Activated naive CD8-positive, alpha-beta T cell treated with anti-CD3 and anti-CD28 coated beads, Interleukin-2, amount 10 ng/mL, durations not matched to agents 7 days and 5 days (primary cell): ENCODE measurements around the gene EMC10. TPM values are rescaled to one million over a fixed set of nuclear protein-coding genes. Genes with fewer than 3 reads are reported as not detected.
"Not testable (repeated sequence)": the region's sequence is repeated elsewhere in the genome, so short reads cannot be mapped to it uniquely, and the experiment has no call there.

Experiments
- ATAC-seq: fragments of 150-1000 bp; cut with Tn5 transposase; one replicate; pipeline ENCODE4 v1.10.0; 2021; ENCODE audit warnings: low read depth, moderate library complexity
- POLR2A ChIA-PET: fragments of 350-600 bp; sonication (Branson Sonifier 250); formaldehyde crosslinking; loops from one replicate; lab custom pipeline; 2021; ENCODE audit warnings: antibody characterized with exemption; lab: Charles Lee
- DNase-seq: peaks from one replicate; pipeline ENCODE4 v3.0.0; 2021
- H3K27ac Mint-ChIP-seq: one replicate; pipeline ENCODE4 v1.8.0; 2022; ENCODE audit warnings: mild to moderate bottlenecking, mixed read lengths
- H3K27me3 Mint-ChIP-seq: one replicate; pipeline ENCODE4 v1.8.0; 2022; ENCODE audit warnings: mild to moderate bottlenecking, moderate library complexity, mixed read lengths
- H3K36me3 Mint-ChIP-seq: one replicate; pipeline ENCODE4 v1.8.0; 2021; ENCODE audit warnings: mild to moderate bottlenecking, mixed read lengths
- H3K4me1 Mint-ChIP-seq: one replicate; pipeline ENCODE4 v1.8.0; 2021; ENCODE audit warnings: mixed read lengths
- H3K4me3 Mint-ChIP-seq: one replicate; pipeline ENCODE4 v1.8.0; 2022; ENCODE audit warnings: mild to moderate bottlenecking, moderate library complexity, mixed read lengths
- H3K9me3 Mint-ChIP-seq: one replicate; pipeline ENCODE4 v1.8.0; 2021; ENCODE audit warnings: mixed read lengths
- total RNA-seq, 2 experiments: library from RNA; stranded (reverse); gene quantifications; one replicate each; pipeline ENCODE4 v1.2.3, GENCODE V29; 2021

Gene EMC10
- total RNA-seq, 2 experiments from 2014 or later, result 56.0 to 60.7 TPM

GRCh38 chr19:50522881-50523280 lies 46.6 kb downstream of the EMC10 start:
- Mint-ChIP-seq H3K27ac (no peak overlapping the region), H3K27me3 (peaks cover 8% of the 10 kb centered on the region), H3K4me1 (no peaks in the 10 kb centered on the region), H3K9me3 (no peaks in the 10 kb centered on the region), H3K4me3 (no peak overlapping the region), H3K36me3 (no peaks in the 10 kb centered on the region)
- no peak for DNase-seq
- POLR2A ChIA-PET, result no interaction called here
- no peak for ATAC-seq

GRCh38 chr19:50528052-50528451 lies 51.7 kb downstream of the EMC10 start:
- peaks cover 14% of the 10 kb centered on the region for H3K27me3 Mint-ChIP-seq
- POLR2A ChIA-PET, H3K27ac Mint-ChIP-seq, H3K4me3 Mint-ChIP-seq, H3K9me3 Mint-ChIP-seq, DNase-seq, H3K36me3 Mint-ChIP-seq, H3K4me1 Mint-ChIP-seq, ATAC-seq: not testable (repeated sequence)

GRCh38 chr19:50531171-50531612 lies 54.9 kb downstream of the EMC10 start:
- H3K4me3 Mint-ChIP-seq, result no peak overlapping the region
- peaks cover 18% of the 10 kb centered on the region for H3K27me3 Mint-ChIP-seq

GRCh38 chr19:50532952-50533351 lies 56.6 kb downstream of the EMC10 start:
- H3K27me3 Mint-ChIP-seq, result peaks cover 18% of the 10 kb centered on the region
- DNase-seq, result no peak
- H3K36me3 Mint-ChIP-seq, result no peaks in the 10 kb centered on the region
- peaks cover 2% of the 10 kb centered on the region for H3K4me1 Mint-ChIP-seq
- H3K4me3 Mint-ChIP-seq, result no peak overlapping the region
- no peak overlapping the region for H3K27ac Mint-ChIP-seq
- peaks cover 2% of the 10 kb centered on the region for H3K9me3 Mint-ChIP-seq
- POLR2A ChIA-PET, result no interaction called here
- no peak for ATAC-seq

More at GRCh38 chr19:50531171-50531612, 54.9 kb downstream of the EMC10 start:
- Mint-ChIP-seq H3K9me3 (peaks cover 2% of the 10 kb centered on the region), H3K27ac (no peak overlapping the region), H3K4me1 (no peaks in the 10 kb centered on the region), H3K36me3 (no peaks in the 10 kb centered on the region)
- POLR2A ChIA-PET, result no interaction called here
- DNase-seq, result no peak
- ATAC-seq, result no peak

GRCh38 chr19:50534478-50534877 lies 58.2 kb downstream of the EMC10 start:
- H3K4me1 Mint-ChIP-seq, result peaks cover 2% of the 10 kb centered on the region
- DNase-seq (no peak), ATAC-seq (no peak)
- no peaks in the 10 kb centered on the region for H3K36me3 Mint-ChIP-seq
- POLR2A ChIA-PET, result no interaction called here
- no peak overlapping the region for H3K27ac Mint-ChIP-seq
- H3K9me3 Mint-ChIP-seq, result peaks cover 2% of the 10 kb centered on the region
- H3K4me3 Mint-ChIP-seq, result no peak overlapping the region
- H3K27me3 Mint-ChIP-seq, result peaks cover 15% of the 10 kb centered on the region

- H3K9me3 Mint-ChIP-seq, result peaks cover 2% of the 10 kb centered on the region
- H3K36me3 Mint-ChIP-seq, result no peaks in the 10 kb centered on the region
- H3K4me1 Mint-ChIP-seq, result peaks cover 2% of the 10 kb centered on the region
- H3K4me3 Mint-ChIP-seq, result no peak overlapping the region
- no peak overlapping the region for H3K27ac Mint-ChIP-seq
- H3K27me3 Mint-ChIP-seq, result peaks cover 15% of the 10 kb centered on the region
- POLR2A ChIA-PET, result no interaction called here
- ATAC-seq (no peak), DNase-seq (no peak)
Observed at GRCh38 chr19:50535672-50536187, 59.4 kb downstream of the EMC10 start.

GRCh38 chr19:50536662-50537305 lies 60.5 kb downstream of the EMC10 start:
- no peaks in the 10 kb centered on the region for H3K36me3 Mint-ChIP-seq
- H3K27me3 Mint-ChIP-seq, result peaks cover 15% of the 10 kb centered on the region
- H3K9me3 Mint-ChIP-seq, result peaks cover 2% of the 10 kb centered on the region
- DNase-seq (no peak), ATAC-seq (no peak)
- no peak overlapping the region for H3K4me3 Mint-ChIP-seq
- POLR2A ChIA-PET, result no interaction called here
- H3K4me1 Mint-ChIP-seq, result peaks cover 2% of the 10 kb centered on the region
- H3K27ac Mint-ChIP-seq, result no peak overlapping the region

- peaks cover 2% of the 10 kb centered on the region for H3K4me1 Mint-ChIP-seq
- H3K27me3 Mint-ChIP-seq, result peaks cover 13% of the 10 kb centered on the region
- H3K36me3 Mint-ChIP-seq, result no peaks in the 10 kb centered on the region
- no peak overlapping the region for H3K27ac Mint-ChIP-seq
- H3K4me3 Mint-ChIP-seq, result no peak overlapping the region
- ATAC-seq, result no peak
- no peak for DNase-seq
- POLR2A ChIA-PET, result no interaction called here
- peaks cover 2% of the 10 kb centered on the region for H3K9me3 Mint-ChIP-seq
Observed at GRCh38 chr19:50537306-50537685, 61.0 kb downstream of the EMC10 start.

GRCh38 chr19:50537769-50538230 lies 61.5 kb downstream of the EMC10 start:
- peak; percentile 61 for ATAC-seq
- peaks cover 2% of the 10 kb centered on the region for H3K9me3 Mint-ChIP-seq
- H3K36me3 Mint-ChIP-seq, result no peaks in the 10 kb centered on the region
- H3K27me3 Mint-ChIP-seq, result peaks cover 10% of the 10 kb centered on the region
- peak; percentile 73 for DNase-seq
- peaks cover 2% of the 10 kb centered on the region for H3K4me1 Mint-ChIP-seq
- no peak overlapping the region for H3K4me3 Mint-ChIP-seq
- POLR2A ChIA-PET, result interaction anchor here (0.7 kb wide), 1 partner anchor 12 kb away, joined by 3 read pairs; no protein-coding TSS in a partner anchor
- no peak overlapping the region for H3K27ac Mint-ChIP-seq

Other genes with a start within 250 kb of the EMC10 start
- gene KCNC3, start 147.1 kb upstream of the EMC10 start, total RNA-seq, result 1 to 10 TPM; 1.1 to 1.4 TPM
- 1 to 10 TPM; 4.8 to 5.4 TPM for gene NAPSA, start 110.9 kb upstream of the EMC10 start, total RNA-seq
- gene NR1H2, start 100.0 kb upstream of the EMC10 start, total RNA-seq, result 10 to 100 TPM; 81.6 to 82.8 TPM
- gene POLD1, start 92.2 kb upstream of the EMC10 start, total RNA-seq, result 100 to 1,000 TPM; 131 to 143 TPM
- under 1 TPM in 1 of 2 experiments, not detected in 1; 0.42 TPM for gene SPIB, start 57.6 kb upstream of the EMC10 start, total RNA-seq
- gene MYBPC2, start 43.6 kb upstream of the EMC10 start, total RNA-seq, result under 1 TPM in 1 of 2 experiments, not detected in 1; 0.14 TPM
- gene GARIN5A, start 341 bp downstream of the EMC10 start, total RNA-seq, result under 1 TPM; 0.50 to 0.57 TPM
- 10 to 100 TPM; 31.5 to 37.3 TPM for gene JOSD2, start 34.7 kb downstream of the EMC10 start, total RNA-seq
- not detected for gene ASPDH, start 37.4 kb downstream of the EMC10 start, total RNA-seq
- not detected for gene LRRC4B, start 91.9 kb downstream of the EMC10 start, total RNA-seq
- under 1 TPM; 0.17 TPM for gene SYT3, start 163.4 kb downstream of the EMC10 start, total RNA-seq
- 1 to 10 TPM in 1 of 2 experiments, under 1 TPM in 1; 0.75 to 2.0 TPM for gene C19orf81, start 172.9 kb downstream of the EMC10 start, total RNA-seq
- not detected for gene SHANK1, start 243.3 kb downstream of the EMC10 start, total RNA-seq
- gene CLEC11A, start 246.9 kb downstream of the EMC10 start, total RNA-seq, result 1 to 10 TPM; 2.4 to 2.7 TPM